Psoas muscle (tissue), 8 donors: ENCODE data around the gene HS1BP3. TPM values are rescaled to one million over a fixed set of nuclear protein-coding genes. Genes with fewer than 3 reads are reported as not detected.

ENCODE experiments used
- ATAC-seq, 4 donors: fragments of 200-7000 bp; cut with Tn5 transposase; one replicate each; pipeline ENCODE4 v1.9.1; 2020; ENCODE audit warnings: moderate library complexity in 3 of 4, mild to moderate bottlenecking in 2 of 4
- DNase-seq, 2 donors: peaks; one replicate each; pipeline ENCODE4 v3.0.0-alpha.2; 2020
- H3K27ac ChIP-seq: fragments of 200-600 bp; one replicate; pipeline ENCODE4 v1.8.0; 2022
- H3K27me3 ChIP-seq, 3 donors: fragments of 200-600 bp in 1 of 3; one replicate each; pipeline versions ENCODE4 v1.6.1 to v1.8.0; 2013 to 2022; ENCODE audit warnings: low read length in 2 of 3, mild to moderate bottlenecking in 2 of 3, moderate library complexity in 1 of 3; ENCODE audit not compliant: insufficient read depth in 3 of 3
- H3K36me3 ChIP-seq, 2 donors: fragments of 200-600 bp in 1 of 2; one replicate each; pipeline versions ENCODE4 v1.6.1 to v1.8.0; 2013 to 2022; ENCODE audit warnings: low read depth in 1 of 2, mild to moderate bottlenecking in 1 of 2, moderate library complexity in 1 of 2; ENCODE audit not compliant: insufficient read depth in 1 of 2
- H3K4me1 ChIP-seq: fragments of 200-600 bp; one replicate; pipeline ENCODE4 v1.8.0; 2022
- H3K4me3 ChIP-seq: fragments of 200-600 bp; one replicate; pipeline ENCODE4 v1.8.0; 2022; ENCODE audit warnings: mild to moderate bottlenecking
- H3K9me3 ChIP-seq: fragments of 200-600 bp; one replicate; pipeline ENCODE4 v1.8.0; 2022
- CTCF ChIP-seq: fragments of 200-600 bp; IDR thresholded peaks from one replicate; pipeline ENCODE4 v1.8.0; 2022; ENCODE audit warnings: antibody characterized with exemption
- WGBS, 3 donors: extraction: QIAGEN DNeasy Blood & Tissue Kit; methylation state at CpG; one replicate each; pipeline versions ENCODE4 v1.1.6 to v1.1.7; 2013; 5-methylcytosine and 5-hydroxymethylcytosine counted together
- intact Hi-C, 2 donors: fragments of 100-400 bp; cut with DNase I; formaldehyde crosslinking; loops; one replicate each; pipeline versions ENCODE4 v1.11.0 to v1.14.2; 2022
- polyA plus RNA-seq, 3 donors: library from polyadenylated mRNA; stranded (reverse); fragments of 200-250 nt; gene quantifications; one replicate each; pipeline ENCODE4 v1.2.3, GENCODE V29; 2013
- total RNA-seq, 4 donors: library from RNA; stranded (reverse); fragmentation: NEBNext Ultra II Directional in 2 of 4; extraction: Animal tissue kit (Norgen Biotek cat#: 25700) in 2 of 4; gene quantifications; one replicate each; pipeline versions ENCODE4 v1.2.1 to v1.2.4, GENCODE V29; 2021 to 2023
- donor health status: healthy with polysubstance abuse.
- donor health status: DM: no; HTN: no; CAD: no; lungs with moderate emphysema.
- donor health status: Bipolar disorder and iron deficiency.
- donor health status: healthy.
- donor health status: DM: yes; HTN: yes; CAD: no.
- donor health status: DM: no; HTN: no; CAD: no.
- donor health status: DM: no; HTN: no; CAD: no.
- donor health status: DM: yes; HTN: yes; CAD: no.

The HS1BP3 gene
- total and polyA plus RNA-seq, 7 donors, result 9.2 to 20.6 (median 12.1) TPM

- no peaks in the 10 kb centered on the region for H3K27me3 ChIP-seq
- H3K27ac ChIP-seq, result no peak overlapping the region
- H3K4me3 ChIP-seq, result no peak overlapping the region
- no peak for ATAC-seq
- H3K36me3 ChIP-seq, result peaks cover 0 to 6% of the 10 kb centered on the region in 2 donors
- H3K4me1 ChIP-seq, result no peaks in the 10 kb centered on the region
- no peak for DNase-seq
- 94 to 97% (median 96%) methylated on average over 4 of the region's 4 CpGs for WGBS, 3 donors
- intact Hi-C loops, result no loop called here
- TF ChIP-seq CTCF, result no peak
- no peaks in the 10 kb centered on the region for H3K9me3 ChIP-seq
Observed at GRCh38 chr2:20687260-20687832, 36.4 kb upstream of the HS1BP3 start.

GRCh38 chr2:20684581-20685063, 33.7 kb upstream of the HS1BP3 start:
- H3K27ac ChIP-seq, result no peak overlapping the region
- H3K4me3 ChIP-seq, result no peak overlapping the region
- TF ChIP-seq CTCF, result no peak
- DNase-seq (no peak), ATAC-seq (no peak)
- no peaks in the 10 kb centered on the region for H3K4me1 ChIP-seq
- H3K36me3 ChIP-seq, result peaks cover 0 to 6% of the 10 kb centered on the region in 2 donors
- intact Hi-C loops, result no loop called here
- H3K27me3 ChIP-seq, result no peaks in the 10 kb centered on the region
- no peaks in the 10 kb centered on the region for H3K9me3 ChIP-seq
- 84 to 91% (median 89%) methylated on average over 6 of the region's 6 CpGs for WGBS, 3 donors

- TF ChIP-seq CTCF, result peak; percentile 10
- intact Hi-C loops, result no loop called here
- Histone ChIP-seq H3K36me3 (peaks cover 0 to 6% of the 10 kb centered on the region in 2 donors), H3K27ac (no peak overlapping the region), H3K4me1 (no peaks in the 10 kb centered on the region), H3K27me3 (no peaks in the 10 kb centered on the region), H3K9me3 (no peaks in the 10 kb centered on the region), H3K4me3 (no peak overlapping the region)
- DNase-seq (no peak), ATAC-seq (no peak)
- WGBS, 3 donors, result 80 to 89% (median 86%) methylated on average over 7 of the region's 7 CpGs
Observed at GRCh38 chr2:20682167-20682920, 31.4 kb upstream of the HS1BP3 start.

DNA sequence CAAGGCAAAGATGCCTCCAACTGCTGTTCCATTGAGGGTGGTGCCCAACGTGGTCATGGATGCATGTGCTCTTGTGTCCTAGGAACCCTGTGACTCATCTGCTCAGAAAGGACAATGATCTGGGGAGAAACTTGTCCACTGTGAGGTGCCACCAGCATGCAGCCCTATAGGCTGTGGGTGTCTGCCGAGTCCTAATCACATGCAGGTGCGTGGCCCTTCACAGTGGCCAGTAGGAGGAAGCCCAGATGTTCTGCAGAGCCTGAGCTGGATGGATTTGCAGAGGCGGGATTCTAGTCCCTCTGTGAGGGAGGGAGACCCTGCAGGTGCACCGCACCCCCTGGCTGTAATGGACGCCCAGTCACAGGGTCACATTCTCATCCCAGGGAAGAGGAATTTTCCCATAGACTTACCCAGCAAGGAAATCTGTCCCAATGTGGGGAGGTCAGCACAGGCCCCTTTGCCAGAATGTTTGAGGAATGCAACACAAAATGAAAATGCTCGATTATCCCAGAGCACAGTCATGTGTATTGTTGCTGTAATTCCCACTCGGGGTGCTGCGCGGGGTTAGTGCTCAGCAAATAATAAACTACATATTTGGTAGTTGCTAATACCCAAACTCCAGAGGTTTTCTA, 30.0 kb upstream of the HS1BP3 start:
- peaks cover 0 to 6% of the 10 kb centered on the region in 2 donors for H3K36me3 ChIP-seq
- intact Hi-C loops, result no loop called here

More for the DNA sequence above, 30.0 kb upstream of the HS1BP3 start:
- WGBS, 3 donors, result 78 to 87% (median 85%) methylated on average over 10 of the region's 10 CpGs
- no peak for TF ChIP-seq CTCF
- H3K9me3 ChIP-seq, result no peaks in the 10 kb centered on the region
- DNase-seq (no peak), ATAC-seq (no peak)
- H3K27me3 ChIP-seq, result no peaks in the 10 kb centered on the region
- H3K4me3 ChIP-seq, result no peak overlapping the region
- H3K27ac ChIP-seq, result no peak overlapping the region
- H3K4me1 ChIP-seq, result no peaks in the 10 kb centered on the region
